GM18505 (cell line): ENCODE results near the gene NRXN2.
"Not testable (repeated sequence)": the region's sequence is repeated elsewhere in the genome, so short reads cannot be mapped to it uniquely, and the experiment has no call there.

Experiments
- ATAC-seq: cut with Tn5 transposase; IDR thresholded peaks from one replicate; pipeline ENCODE4 v1.9.1; 2021; ENCODE audit not compliant: unreplicated experiment
- POLR2A ChIP-seq: IDR thresholded peaks from 4 replicates; pipeline ENCODE4 v1.6.1; 2011; ENCODE audit warnings: borderline replicate concordance; ENCODE audit not compliant: insufficient read depth, insufficient read length; ENCODE audit errors: extremely low read depth

The NRXN2 gene

DNA sequence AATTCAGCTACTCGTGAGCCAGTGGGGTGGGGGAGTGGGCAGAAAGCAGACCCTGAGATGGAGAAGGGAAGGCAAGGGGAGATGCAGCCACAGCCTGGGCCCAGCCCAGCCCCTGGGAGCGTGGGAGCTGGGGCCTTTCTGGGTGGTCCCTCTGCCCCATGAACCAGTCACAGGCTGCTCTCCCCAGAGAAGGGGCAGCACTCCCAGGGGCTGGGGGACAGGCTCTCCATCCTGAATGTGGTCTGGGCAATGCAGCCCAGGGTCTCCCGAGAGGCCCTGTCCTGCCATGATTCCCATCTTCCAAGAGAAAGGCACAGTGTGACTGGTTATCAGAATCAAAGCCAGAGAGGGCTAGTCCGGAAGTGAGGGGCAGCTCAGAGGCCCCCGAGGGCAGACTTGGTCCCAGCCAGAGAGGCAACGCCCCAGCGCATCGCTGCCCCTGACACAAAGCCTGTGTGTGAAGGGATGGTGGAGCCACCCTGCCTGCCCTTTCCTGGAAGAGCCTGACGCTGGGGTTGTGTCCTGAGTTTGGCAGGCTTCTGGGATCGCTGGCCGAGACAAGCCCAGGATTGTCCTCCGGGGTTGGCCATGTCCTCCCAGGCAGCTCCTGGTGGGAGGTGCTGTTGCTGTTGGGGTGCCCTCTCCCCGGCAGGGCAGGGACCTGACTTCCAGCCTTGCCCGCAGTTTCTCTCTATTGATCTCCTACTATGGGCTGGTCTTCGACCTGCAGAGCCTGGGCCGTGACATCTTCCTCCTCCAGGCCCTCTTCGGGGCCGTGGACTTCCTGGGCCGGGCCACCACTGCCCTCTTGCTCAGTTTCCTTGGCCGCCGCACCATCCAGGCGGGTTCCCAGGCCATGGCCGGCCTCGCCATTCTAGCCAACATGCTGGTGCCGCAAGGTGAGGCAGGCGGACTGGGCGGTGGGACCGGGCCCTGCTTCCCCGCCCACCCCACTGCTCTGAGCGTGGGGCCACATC, 155.8 kb downstream of the NRXN2 start:
- TF ChIP-seq POLR2A: no peak
- no peak for ATAC-seq

DNA sequence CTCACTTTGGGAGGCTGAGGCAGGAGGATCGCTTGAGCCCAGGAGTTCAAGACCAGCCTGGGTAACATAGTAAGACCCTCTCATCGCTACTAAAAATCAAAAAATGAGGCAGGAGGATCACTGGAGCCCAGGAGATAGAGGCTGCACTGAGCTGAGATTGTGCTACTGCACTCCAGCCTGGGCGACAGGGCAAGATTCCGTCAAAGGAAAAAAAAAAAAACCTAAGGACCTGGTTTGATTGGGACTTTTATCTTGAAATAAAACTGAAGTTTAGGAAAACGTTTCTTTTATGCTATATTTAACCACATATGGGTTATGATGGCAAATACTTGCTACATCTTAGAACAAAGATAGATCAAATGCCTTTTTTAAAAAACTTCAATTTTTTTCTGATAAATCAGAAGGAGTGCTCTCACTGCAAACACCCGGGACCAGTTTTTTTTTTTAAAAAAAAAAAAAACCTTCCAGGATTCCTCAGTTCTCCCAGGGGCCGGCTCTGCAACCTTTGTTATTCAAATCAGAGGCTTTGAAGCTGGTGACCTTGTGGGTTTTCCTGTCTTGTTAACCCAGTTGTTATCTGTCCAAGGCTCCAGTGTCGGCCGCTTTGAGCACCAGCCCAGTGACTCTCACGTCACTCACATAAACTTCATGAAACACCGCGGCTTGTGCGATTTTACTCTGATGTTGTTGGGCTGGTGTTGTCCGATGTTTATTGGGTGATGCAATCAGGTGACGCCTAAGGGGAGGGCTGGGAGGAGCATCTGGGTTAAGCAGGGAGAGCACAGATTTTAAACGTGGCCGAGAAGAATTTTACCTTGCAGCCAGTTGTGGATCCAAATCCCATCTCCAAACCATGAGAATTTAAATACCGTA, 156.7 kb downstream of the NRXN2 start:
- no peak for TF ChIP-seq POLR2A
- ATAC-seq: no peak

DNA sequence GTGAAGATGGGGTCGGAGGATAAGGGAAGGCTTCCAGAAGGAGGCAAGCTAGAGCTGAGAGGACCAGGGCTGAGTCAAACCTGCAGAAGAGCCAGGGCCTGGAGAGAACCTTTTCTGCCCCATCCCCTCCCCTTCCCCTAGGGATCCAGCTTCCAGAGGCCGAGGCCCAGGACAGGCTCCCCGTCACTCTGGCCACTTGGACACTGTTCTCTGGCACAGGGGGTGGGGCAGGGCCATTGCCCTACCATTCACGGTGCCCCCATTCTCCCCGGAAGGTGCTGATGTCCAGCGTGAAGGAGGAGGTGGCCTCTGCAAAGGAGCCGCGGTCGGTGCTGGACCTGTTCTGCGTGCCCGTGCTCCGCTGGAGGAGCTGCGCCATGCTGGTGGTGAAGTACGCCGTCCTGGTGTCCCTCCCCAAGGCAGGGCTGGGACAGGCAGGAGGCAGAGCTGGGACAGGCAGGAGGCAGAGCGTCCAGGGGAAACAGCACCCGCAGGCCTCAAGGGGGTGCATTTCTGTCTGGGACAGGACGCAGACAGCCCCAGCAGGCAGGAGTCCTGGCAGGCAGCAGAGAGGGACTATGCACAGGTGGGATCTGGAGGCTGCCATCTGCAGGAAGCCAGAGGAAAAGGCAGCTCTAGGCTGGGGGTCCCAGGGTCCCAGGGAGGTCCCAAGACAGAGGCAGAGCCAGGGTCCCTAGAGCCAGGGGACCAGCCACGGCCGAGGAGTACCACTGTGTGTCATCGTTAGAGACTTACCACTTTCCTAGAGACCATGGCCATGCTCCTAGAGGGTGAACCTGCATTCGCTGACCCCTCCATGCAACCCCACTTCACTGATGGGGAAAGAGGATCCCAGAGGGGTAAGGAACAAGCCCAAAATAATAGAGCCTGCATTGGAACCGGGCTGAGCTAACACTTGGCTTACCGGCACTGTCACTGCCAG, 157.8 kb downstream of the NRXN2 start:
- no peak for ATAC-seq
- no peak for TF ChIP-seq POLR2A

DNA sequence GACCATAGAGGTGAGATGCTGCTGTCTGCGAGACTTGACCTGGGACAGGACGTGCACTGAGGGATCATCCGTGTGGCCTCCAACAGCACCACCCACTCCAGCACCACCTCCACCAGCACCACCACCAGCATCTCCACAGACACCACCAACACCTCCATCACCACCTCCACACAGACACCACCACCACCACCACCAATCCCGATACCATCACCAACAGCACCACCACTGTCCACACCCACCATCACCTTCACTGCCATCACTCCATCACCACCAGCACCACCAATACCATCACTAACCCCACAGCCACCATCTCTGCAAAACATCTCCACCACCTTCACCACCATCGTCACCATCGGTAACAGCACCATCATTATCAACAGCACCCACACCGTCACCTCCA, 158.6 kb downstream of the NRXN2 start:
- no peak for ATAC-seq

DNA sequence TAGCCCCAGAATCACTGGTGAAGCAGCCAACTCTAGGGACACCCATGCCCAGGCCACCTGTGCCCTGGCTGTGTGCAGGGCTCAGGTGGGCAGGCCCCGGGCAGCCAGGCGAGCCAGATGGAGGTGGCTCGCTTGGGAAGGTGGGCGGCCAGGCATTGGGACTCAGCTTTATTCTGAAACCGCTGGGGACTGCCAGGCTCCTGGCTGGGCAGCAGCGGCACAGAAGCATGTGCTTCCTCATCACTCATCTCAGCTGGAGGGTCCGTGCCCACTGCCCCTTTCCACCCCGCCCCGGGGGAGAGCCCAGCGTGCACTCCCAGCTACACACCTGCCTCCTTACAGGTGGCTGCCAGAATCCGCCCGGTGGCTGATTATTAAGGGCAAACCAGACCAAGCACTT, 159.0 kb downstream of the NRXN2 start:
- ATAC-seq: no peak
- TF ChIP-seq POLR2A: no peak

More for the DNA sequence above, 158.6 kb downstream of the NRXN2 start:
- no peak for TF ChIP-seq POLR2A

DNA sequence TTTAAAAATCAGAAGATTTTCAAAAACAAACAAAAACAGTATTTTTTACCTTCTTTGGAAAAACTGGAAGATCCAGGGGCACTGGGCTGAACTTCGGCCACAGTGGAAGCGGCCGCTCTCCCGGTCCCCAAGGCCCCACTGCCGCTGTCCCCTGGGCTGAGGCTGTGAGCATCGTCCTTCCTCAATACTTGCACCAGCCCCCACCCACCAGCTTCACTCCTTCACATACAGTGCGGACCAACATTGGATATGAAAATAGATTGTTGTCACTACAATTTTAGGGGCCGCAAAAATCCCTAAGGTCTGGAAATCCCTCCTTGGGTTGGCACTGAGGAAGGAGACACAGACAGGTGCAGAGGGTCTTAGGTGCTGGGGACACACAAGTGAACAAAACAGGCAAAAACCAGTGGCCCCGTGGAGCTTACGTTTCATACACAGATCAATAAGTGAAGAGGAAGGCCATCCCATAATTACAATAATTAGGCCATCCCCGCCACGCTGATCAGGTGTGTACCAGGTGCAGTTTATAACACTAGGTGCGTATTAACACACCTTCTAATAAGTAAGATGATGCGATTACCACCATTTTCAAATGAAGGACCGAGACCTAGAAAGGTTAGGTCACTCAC, 160.2 kb downstream of the NRXN2 start:
- no peak for TF ChIP-seq POLR2A

DNA sequence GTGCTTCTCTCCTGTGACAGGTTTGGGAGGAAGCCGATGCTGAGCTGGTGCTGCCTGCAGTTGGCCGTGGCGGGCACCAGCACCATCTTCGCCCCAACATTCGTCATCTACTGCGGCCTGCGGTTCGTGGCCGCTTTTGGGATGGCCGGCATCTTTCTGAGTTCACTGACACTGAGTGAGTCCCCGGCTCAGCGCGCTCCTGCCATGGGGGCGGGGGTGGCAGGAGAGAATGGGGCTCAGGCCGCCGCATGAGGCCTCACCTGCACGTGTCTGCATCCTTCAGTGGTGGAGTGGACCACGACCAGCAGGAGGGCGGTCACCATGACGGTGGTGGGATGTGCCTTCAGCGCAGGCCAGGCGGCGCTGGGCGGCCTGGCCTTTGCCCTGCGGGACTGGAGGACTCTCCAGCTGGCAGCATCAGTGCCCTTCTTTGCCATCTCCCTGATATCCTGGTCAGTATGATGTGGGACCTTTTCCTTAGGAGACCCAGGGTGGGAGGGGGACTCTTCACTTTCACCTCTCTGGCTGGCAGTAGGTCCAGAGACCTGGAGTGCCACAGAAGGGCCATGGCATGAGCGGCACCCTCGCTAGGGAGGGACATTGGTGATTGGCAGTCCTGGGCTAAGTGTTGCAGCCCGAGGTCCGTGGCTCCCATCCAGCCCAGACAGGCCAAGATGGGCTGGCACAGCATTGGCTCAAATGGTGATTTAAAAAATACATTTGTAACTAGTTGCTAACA, 160.8 kb downstream of the NRXN2 start:
- no peak for TF ChIP-seq POLR2A
- no peak for ATAC-seq

More for the DNA sequence above, 160.2 kb downstream of the NRXN2 start:
- no peak for ATAC-seq

DNA sequence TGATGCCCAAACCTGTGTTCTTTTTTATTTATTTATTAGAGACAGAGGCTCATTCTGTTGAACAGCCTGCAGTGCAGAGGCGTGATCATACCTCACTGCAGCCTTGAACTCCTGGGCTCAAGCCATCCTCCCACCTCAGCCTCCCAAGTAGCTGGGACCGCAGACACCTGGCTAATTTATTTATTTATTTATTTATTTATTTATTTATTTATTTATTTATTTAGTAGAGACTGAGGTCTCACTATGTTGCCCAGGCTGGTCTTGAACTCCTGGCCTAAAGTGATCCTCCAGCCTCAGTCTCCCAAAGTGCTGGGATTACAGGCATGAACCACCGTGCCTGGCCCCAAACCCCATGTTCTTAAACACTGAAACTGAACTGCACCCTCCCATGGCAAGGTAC, 161.6 kb downstream of the NRXN2 start:
- not testable (repeated sequence) for ATAC-seq

DNA sequence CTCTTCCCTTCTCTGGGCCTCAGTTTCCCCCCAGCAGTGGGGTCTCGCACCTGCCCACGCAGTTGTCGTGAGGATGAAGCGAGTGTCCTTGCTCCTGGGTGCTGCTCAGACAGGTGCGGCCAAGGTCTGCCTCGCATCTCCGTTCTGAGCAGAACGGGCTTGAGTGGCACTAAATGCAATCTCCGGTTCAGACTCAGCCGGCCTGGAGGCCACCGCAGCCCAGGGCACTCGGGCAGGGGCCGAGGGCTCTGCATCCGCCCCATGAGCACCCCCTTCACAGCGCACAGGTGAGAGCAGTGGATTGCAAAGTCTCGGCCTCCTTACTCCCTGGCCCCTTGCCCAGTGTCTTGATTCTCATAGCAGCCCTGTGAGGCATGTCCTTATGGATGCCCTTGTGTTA, 162.1 kb downstream of the NRXN2 start:
- no peak for TF ChIP-seq POLR2A
- no peak for ATAC-seq

DNA sequence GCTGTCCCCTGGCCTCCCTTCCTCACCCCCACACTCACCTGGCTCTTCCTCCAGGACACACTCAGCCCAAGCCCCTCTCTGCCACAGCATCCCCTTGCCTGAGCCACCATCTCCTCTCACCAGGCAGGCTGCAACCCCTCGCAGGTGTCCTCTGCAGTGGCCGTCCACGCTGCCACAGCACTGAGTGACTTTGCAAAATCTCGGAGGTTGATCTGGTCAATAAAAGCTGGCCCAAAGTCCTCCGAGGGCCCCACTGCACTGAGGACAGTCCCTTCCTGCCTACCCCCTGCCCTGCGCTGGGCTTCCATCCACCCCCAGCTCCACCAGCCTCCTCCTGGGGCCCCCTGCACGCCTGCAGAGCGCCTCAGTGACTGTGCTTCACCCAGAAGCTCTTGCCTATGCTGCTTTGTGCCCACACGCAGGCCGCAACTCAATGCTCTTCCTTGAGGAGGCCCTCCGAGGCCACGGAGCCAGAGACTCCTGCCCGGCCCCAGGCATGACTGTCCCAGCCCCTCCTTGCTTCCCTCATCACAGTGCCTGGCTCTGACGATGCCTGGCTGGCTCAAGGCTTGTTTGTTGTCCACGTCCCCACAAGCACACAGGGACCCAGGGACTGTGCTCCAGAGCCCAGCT, 162.7 kb downstream of the NRXN2 start:
- no peak for ATAC-seq
- TF ChIP-seq POLR2A: no peak

DNA sequence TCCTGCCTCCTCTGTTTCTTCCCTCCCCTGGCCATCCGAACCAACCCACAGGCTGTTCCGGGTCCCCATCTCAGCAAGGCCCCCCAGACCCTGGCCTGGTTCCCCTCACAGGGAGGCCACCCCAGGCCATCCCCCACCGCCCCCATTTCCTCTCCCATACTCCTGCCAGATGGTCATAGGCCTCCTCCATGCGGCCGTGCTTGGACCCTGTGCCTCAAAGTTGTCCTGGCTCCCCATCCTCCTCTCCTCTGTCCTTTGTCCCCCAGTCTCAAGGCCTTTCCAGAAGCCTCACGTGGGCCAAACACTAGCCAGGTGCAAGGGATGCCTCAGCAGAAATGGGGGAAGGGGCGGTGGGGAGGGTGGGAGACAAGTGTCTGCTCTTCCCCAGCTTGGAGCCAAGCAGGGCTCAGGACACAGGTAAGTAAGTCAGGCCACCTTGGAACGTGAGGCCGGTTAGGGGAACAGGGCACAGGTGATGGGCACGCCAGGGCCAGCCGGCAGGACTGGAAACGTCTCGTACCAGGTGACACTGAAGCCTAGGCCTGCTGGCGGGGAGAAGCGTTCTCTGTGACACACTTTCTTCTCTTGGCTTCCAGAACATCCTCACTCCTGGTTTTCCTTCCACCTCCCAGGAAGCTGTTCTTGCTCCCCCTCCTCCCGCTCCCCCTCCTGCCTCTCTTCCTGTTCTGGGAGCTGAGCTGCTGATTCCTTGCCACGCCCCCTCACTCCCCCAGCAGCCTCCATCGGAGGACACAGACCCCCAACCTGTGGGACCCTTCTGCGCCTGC, 163.5 kb downstream of the NRXN2 start:
- no peak for TF ChIP-seq POLR2A
- no peak for ATAC-seq
